Stimulated activated CD8-positive, alpha-beta memory T cell treated with anti-CD3 and anti-CD28 coated beads, Interleukin-15, amount 100 ng/mL, for 48 hours (primary cell): Measurements from ENCODE around the gene FLT1.

ENCODE experiments used
- DNase-seq, 2 donors: peaks; one replicate each; pipeline ENCODE4 v3.0.0-alpha.2; 2020; ENCODE audit warnings: low read depth in 2 of 2

FLT1 gene

DNA sequence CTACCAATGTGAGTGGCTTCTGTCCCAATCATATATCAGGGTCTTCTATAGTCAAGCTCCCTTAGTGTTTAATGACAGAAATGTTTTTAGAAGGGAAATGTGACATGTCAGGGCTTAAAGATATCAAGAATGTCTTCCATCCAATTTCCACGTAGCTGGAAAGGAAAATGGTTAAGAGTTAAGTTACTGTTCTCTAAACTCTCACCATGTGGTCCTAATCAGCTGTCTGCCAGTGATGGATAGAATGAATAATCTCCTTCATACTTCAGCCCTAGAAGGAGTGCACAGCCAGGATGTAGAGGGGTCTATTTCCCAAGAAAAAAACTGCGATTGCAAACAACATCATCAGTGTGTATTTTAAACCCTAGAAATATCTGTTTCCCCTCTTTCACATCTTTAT lies 36.3 kb downstream of the FLT1 start:
- DNase-seq = no peak

DNA sequence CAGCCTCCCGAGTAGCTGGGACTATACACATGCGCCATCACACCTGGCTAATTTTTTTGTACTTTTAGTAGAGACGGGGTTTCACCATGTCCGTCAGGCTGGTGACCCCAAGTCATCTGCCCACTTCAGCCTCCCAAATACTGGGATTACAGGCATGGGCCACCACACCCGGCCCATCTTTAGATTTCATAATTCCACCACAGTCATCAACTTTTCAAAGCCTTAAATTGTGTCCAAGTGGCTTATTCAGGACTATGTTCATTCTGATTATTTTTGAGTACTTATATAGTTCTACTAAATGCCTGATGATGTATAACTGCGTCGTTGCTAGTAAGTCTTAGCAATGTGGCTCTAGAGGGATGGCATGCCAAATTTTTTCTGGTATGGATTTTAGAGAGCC lies 36.9 kb downstream of the FLT1 start:
- DNase-seq = no peak

- DNase-seq = no peak
Observed at GRCh38 chr13:28457521-28457920, 37.4 kb downstream of the FLT1 start.

- DNase-seq = no peak
Observed at GRCh38 chr13:28455580-28456194, 39.2 kb downstream of the FLT1 start.

DNA sequence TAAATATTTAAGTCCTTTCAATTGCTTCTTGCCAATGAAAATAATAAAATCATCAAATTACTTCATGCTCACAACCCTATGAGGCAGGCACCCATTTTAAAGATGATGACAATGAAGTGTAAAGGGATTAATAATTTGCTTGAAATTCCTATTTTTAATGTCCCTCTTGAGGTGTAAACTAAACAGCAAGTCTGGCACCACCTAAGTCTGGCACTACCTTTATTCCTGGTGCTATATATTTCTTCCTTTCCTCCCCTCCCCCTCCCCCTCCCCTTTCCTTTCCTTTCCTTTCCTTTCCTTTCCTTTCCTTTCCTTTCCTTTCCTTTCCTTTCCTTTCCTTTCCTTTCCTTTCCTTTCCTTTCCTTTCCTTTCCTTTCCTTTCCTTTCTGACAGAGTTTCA lies 42.2 kb downstream of the FLT1 start:
- DNase-seq = no peak

DNA sequence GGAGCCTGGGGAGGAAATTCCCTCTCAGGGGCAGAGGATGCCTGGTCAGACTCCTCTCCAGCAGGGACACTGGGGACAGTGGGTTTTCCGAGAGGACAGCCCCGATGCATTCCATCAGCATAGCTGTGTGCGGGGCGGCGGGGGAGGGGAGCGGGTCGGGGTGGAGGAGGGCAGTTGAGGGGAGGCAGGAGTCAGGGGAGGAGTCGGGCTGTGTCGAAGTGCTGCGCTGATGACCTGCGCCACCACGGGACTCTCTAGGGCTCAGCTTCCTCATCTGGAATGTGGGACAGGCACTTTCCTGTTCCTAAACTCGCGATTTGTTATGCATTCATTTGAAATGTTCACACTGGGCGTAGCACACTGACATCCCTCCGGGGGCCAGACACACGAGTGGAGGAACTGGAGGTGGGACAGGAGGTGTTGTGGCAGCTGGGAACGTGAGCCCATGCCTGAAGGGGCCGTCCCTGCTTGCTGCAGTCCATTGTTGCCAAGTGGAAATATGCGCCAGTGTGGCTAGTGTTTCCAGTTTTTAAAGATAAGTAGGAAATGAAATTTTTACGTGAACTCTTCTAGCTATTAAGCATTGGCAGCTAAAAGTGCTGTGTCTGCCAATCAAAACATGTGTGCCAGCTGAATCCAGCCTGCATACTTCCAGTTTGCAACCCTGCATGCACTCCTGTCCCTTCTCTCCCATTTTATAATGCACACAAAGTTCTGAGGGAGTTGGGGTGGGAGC lies 43.3 kb downstream of the FLT1 start:
- DNase-seq = no peak

GRCh38 chr13:28449826-28450773 lies 44.8 kb downstream of the FLT1 start:
- no peak for DNase-seq

GRCh38 chr13:28448651-28449358 lies 46.1 kb downstream of the FLT1 start:
- no peak for DNase-seq

DNA sequence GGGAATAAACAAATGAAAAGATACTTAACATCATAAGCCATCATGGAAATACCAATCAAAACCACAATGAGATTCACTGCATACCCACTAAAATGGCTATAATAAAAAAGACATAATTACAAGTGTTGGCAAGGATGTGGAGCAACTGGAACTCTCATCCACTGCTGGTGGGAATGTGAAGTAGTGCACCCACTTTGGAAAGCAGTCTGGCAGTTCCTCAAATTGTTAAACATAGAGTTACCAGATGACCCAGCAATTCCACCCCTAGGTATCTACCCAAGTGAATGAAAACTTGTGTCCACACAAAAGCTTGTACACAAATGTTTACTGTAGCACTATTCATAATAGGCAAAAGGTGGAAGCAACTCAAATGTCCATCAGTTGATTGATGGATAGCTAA lies 46.9 kb downstream of the FLT1 start:
- no peak for DNase-seq

DNA sequence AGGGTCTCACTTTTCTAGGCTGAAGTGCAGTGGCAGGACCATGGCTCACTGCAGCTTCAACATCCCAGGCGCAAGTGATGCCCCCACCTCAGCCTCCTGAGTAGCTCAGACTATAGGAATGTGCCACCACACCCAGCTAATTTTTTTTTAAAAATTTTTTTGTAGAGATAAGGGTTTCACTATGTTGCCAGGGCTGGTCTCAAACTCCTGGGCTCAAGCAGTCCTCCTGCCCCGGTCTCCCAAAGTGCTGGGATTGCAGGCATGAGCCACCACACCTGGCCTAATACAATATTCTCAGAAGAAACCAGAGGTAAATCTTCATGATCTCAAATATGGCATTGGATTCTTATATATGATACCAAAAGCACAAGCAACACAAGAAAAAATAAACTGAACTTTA lies 47.7 kb downstream of the FLT1 start:
- no peak for DNase-seq

- no peak for DNase-seq
Observed at GRCh38 chr13:28442839-28443238, 52.1 kb downstream of the FLT1 start.

GRCh38 chr13:28441529-28441928 lies 53.4 kb downstream of the FLT1 start:
- DNase-seq = no peak

GRCh38 chr13:28440774-28441504 lies 54.0 kb downstream of the FLT1 start:
- no peak for DNase-seq

GRCh38 chr13:28438598-28439334 lies 56.2 kb downstream of the FLT1 start:
- no peak for DNase-seq

DNA sequence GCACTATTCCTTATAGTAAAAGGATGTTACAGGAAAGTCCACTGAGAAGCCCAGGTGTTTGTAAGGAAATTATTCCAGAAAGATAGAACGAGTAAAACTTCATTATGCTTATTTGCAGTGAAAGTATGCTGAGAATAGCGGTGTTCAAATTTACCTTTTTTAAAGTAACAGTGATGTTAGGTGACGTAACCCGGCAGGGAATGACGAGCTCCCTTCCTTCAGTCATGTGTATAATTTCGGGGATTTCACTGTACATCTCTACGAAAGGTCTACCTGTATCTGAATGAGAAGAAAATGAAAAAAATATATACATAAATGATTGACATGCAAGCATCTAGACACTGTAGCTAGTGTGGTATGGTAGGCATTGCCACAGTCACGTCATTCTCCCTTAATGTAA lies 56.9 kb downstream of the FLT1 start:
- DNase-seq = no peak

- DNase-seq = no peak
Observed at GRCh38 chr13:28435917-28436316, 59.0 kb downstream of the FLT1 start.

- no peak for DNase-seq
Observed at GRCh38 chr13:28434926-28435325, 60.0 kb downstream of the FLT1 start.

- no peak for DNase-seq
Observed at GRCh38 chr13:28432816-28433560, 61.9 kb downstream of the FLT1 start.

- no peak for DNase-seq
Observed at GRCh38 chr13:28429685-28430290, 65.1 kb downstream of the FLT1 start.
